ENCODE measurements around the gene MLH1. TPM values are rescaled to one million over a fixed set of nuclear protein-coding genes. Genes with fewer than 3 reads are reported as not detected.
"Not testable (repeated sequence)": the region's sequence is repeated elsewhere in the genome, so short reads cannot be mapped to it uniquely, and the experiment has no call there.

The MLH1 gene
- total RNA-seq, 4 donors from 2014 or later, result 19.4 to 38.0 (median 27.8) TPM

DNA sequence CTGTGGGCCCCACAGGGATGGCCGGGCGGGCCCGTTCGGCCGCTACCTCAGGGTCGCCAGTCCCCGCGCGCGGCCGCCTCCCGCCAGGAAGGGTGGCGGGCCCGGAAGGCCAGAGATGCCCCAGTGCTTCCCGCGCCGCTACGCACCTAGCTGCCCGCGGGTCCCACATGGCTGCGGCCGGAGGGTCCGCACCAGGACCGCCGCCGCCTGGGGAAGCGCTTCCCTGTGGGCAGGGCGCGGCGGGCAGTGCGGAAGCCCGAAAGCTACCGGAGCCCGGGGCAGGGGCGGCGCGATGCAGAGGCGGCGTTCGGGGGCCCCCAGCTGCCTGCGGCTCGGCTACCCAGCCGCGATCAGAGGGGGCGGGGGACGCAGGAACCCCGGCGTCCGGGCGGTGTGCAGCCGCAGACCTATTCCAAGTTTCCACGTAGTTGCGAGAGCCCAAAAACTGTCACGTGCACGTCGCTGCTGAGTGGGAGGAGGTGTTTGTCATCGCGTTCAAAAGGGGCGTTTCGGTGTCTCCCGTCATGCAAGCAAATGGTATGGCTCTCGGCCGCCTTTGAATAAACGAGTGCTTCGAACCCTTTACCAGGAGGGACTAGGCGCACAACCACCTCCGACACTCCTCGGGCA is 48.6 kb upstream of the MLH1 start, which contains the start of gene TRANK1:
Gene TRANK1, minus strand, starts transcription at position 414 of the 630 bp plus-strand sequence. Its CDS starts 245 bp downstream, at position 169.
- in situ Hi-C loops (cut with MboI; ENCODE audit: low pct_ligation_motif_present in 1 of 4, low pct_unique_long_range_greater_than_20kb in 1 of 4, low sequenced_read_pairs in 3 of 4), result no loop called here
- intact Hi-C loops (cut with DNase I; ENCODE audit: low total_unique reads), result no loop called here
- H3K27me3 ChIP-seq, result no peaks in the 10 kb centered on the region
- peak within 1 kb of the TSS; percentile 72 to 82 (median 76) for H3K27ac ChIP-seq
- DNase-seq, result peak; percentile 71
- peak within 1 kb of the TSS; percentile 43 to 87 (median 70) for H3K4me3 ChIP-seq
- H3K36me3 ChIP-seq, result no peaks in the 10 kb centered on the region
- WGBS, 2 donors (ENCODE audit: low coverage in 1 of 2), result 5% methylated on average over 29 of the region's 68 CpGs; no CpG with 5 or more reads in 1 of the 2 donors
- TF ChIP-seq POLR2AphosphoS5 (IDR thresholded peaks at IDR 0.05) (peak in 1 of 3 donors; percentile 58), EP300 (IDR thresholded peaks at IDR 0.05; ENCODE audit: low read depth) (no peak), POLR2A (IDR thresholded peaks at IDR 0.05) (peak; percentile 60)
- TF ChIP-seq, protein P1, sequence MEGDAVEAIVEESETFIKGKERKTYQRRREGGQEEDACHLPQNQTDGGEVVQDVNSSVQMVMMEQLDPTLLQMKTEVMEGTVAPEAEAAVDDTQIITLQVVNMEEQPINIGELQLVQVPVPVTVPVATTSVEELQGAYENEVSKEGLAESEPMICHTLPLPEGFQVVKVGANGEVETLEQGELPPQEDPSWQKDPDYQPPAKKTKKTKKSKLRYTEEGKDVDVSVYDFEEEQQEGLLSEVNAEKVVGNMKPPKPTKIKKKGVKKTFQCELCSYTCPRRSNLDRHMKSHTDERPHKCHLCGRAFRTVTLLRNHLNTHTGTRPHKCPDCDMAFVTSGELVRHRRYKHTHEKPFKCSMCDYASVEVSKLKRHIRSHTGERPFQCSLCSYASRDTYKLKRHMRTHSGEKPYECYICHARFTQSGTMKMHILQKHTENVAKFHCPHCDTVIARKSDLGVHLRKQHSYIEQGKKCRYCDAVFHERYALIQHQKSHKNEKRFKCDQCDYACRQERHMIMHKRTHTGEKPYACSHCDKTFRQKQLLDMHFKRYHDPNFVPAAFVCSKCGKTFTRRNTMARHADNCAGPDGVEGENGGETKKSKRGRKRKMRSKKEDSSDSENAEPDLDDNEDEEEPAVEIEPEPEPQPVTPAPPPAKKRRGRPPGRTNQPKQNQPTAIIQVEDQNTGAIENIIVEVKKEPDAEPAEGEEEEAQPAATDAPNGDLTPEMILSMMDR (IDR thresholded peaks at IDR 0.05), result no peak
- peaks cover 7 to 10% of the 10 kb centered on the region in 2 donors for H3K9me3 ChIP-seq
- H3K4me1 ChIP-seq, result peaks cover 0 to 27% (median 21%) of the 10 kb centered on the region in 4 donors

GRCh38 chr3:36945333-36945980 is 47.9 kb upstream of the MLH1 start:
- Histone ChIP-seq H3K9me3 (peaks cover 7 to 10% of the 10 kb centered on the region in 2 donors), H3K36me3 (no peaks in the 10 kb centered on the region), H3K27me3 (no peaks in the 10 kb centered on the region), H3K27ac (peak overlapping the region in 3 of 4 donors; percentile 75 to 82 (median 76)), H3K4me3 (peak overlapping the region in 3 of 4 donors; percentile 59 to 87 (median 80)), H3K4me1 (peaks cover 0 to 27% (median 21%) of the 10 kb centered on the region in 4 donors)
- TF ChIP-seq POLR2A (IDR thresholded peaks at IDR 0.05) (no peak), EP300 (IDR thresholded peaks at IDR 0.05; ENCODE audit: low read depth) (no peak), POLR2AphosphoS5 (IDR thresholded peaks at IDR 0.05) (no peak)
- TF ChIP-seq, protein P1 (IDR thresholded peaks at IDR 0.05), result no peak
- no peak for DNase-seq
- 85 to 96% methylated on average over 11 to 27 of the region's 28 CpGs for WGBS, 2 donors (ENCODE audit: low coverage in 1 of 2)
- in situ Hi-C loops (cut with MboI; ENCODE audit: low pct_ligation_motif_present in 1 of 4, low pct_unique_long_range_greater_than_20kb in 1 of 4, low sequenced_read_pairs in 3 of 4) (no loop called here), intact Hi-C loops (cut with DNase I; ENCODE audit: low total_unique reads) (no loop called here)

GRCh38 chr3:36947814-36948213 is 45.5 kb upstream of the MLH1 start:
- H3K27ac ChIP-seq; intact Hi-C loops (cut with DNase I; ENCODE audit: low total_unique reads); H3K4me3 ChIP-seq; in situ Hi-C loops (cut with MboI; ENCODE audit: low pct_ligation_motif_present in 1 of 4, low pct_unique_long_range_greater_than_20kb in 1 of 4, low sequenced_read_pairs in 3 of 4); H3K27me3 ChIP-seq; H3K36me3 ChIP-seq; DNase-seq: not testable (repeated sequence)
- WGBS, 2 donors (ENCODE audit: low coverage in 1 of 2), result 92 to 94% methylated on average over 4 to 5 of the region's 5 CpGs
- H3K9me3 ChIP-seq, result peaks cover 7 to 10% of the 10 kb centered on the region in 2 donors
- peaks cover 0 to 16% (median 14%) of the 10 kb centered on the region in 4 donors for H3K4me1 ChIP-seq

GRCh38 chr3:36954452-36955134 is 38.7 kb upstream of the MLH1 start:
- TF ChIP-seq, protein P1 (IDR thresholded peaks at IDR 0.05), result no peak
- TF ChIP-seq POLR2AphosphoS5 (IDR thresholded peaks at IDR 0.05) (peak in 1 of 3 donors; percentile 55), EP300 (IDR thresholded peaks at IDR 0.05; ENCODE audit: low read depth) (no peak), POLR2A (IDR thresholded peaks at IDR 0.05) (no peak)
- H3K27me3 ChIP-seq, result no peaks in the 10 kb centered on the region
- peak; percentile 22 for DNase-seq
- peak overlapping the region in 3 of 4 donors; percentile 24 to 43 (median 34) for H3K27ac ChIP-seq
- peaks cover 0 to 36% (median 4%) of the 10 kb centered on the region in 4 donors for H3K4me1 ChIP-seq
- no peak overlapping the region for H3K4me3 ChIP-seq
- no peaks in the 10 kb centered on the region for H3K36me3 ChIP-seq
- in situ Hi-C loops (cut with MboI; ENCODE audit: low pct_ligation_motif_present in 1 of 4, low pct_unique_long_range_greater_than_20kb in 1 of 4, low sequenced_read_pairs in 3 of 4) (loop anchor here (5.0 to 25.0 kb wide), 4 partner anchors 47 to 230 kb away; no protein-coding TSS in a partner anchor), intact Hi-C loops (cut with DNase I; ENCODE audit: low total_unique reads) (loop anchor here (5.0 kb wide), 1 partner anchor 227 kb away; no protein-coding TSS in a partner anchor)
- no peaks in the 10 kb centered on the region for H3K9me3 ChIP-seq

Data from transverse colon (tissue), 4 donors.